PC-3 (cell line): ENCODE measurements around the gene THOC6.

ENCODE experiments used
- CTCF ChIP-seq: fragments of 300-600 bp; sonication (generic); conservative IDR thresholded peaks from 2 replicates; pipeline ENCODE4 v1.5.1; 2017; ENCODE audit warnings: antibody characterized with exemption, low read depth, mild to moderate bottlenecking, low read length
- EZH2 ChIP-seq: fragments of 300-600 bp; sonication (generic); IDR thresholded peaks from one replicate; pipeline ENCODE4 v1.6.1; 2017; ENCODE audit warnings: antibody characterized with exemption, mild to moderate bottlenecking, low read length; ENCODE audit not compliant: unreplicated experiment
- EZH2phosphoT487 ChIP-seq: fragments of 300-600 bp; sonication (generic); IDR thresholded peaks from 2 replicates; pipeline ENCODE4 v1.6.1; 2018; ENCODE audit warnings: mild to moderate bottlenecking, antibody characterized with exemption, low read length, borderline replicate concordance

- TF ChIP-seq CTCF (no peak), EZH2phosphoT487 (no peak), EZH2 (no peak)
Observed at GRCh38 chr16:3008690-3009037, 15.2 kb upstream of the THOC6 start.
